ENCODE results near the gene NCOR2.

NCOR2 gene

GRCh38 chr12:124551268-124552144 is 15.9 kb downstream of the NCOR2 start:
- no peak for DNase-seq (ENCODE audit: low read depth, low spot score)
- Histone ChIP-seq H3K36me3 (ENCODE audit: control insufficient read depth, insufficient read depth, low read length) (no peaks in the 10 kb centered on the region), H3K9me3 (ENCODE audit: control insufficient read depth, insufficient read depth, low read length) (no peaks in the 10 kb centered on the region), H3K27me3 (ENCODE audit: control insufficient read depth, insufficient read depth, low read length) (no peaks in the 10 kb centered on the region), H3K4me3 (ENCODE audit: low read length) (no peak overlapping the region), H3K4me1 (ENCODE audit: control insufficient read depth, insufficient read depth, low read length) (peaks cover 6% of the 10 kb centered on the region; the same call in 1 of the 2 replicates), H3K27ac (ENCODE audit: low read length) (no peak overlapping the region)
- no CpG with 5 or more reads among the region's 25 CpGs for WGBS (ENCODE audit: insufficient coverage, insufficient read length)

GRCh38 chr12:124550123-124551089 is 17.0 kb downstream of the NCOR2 start:
- DNase-seq (ENCODE audit: low read depth, low spot score), result no peak
- no peak overlapping the region for H3K4me3 ChIP-seq (ENCODE audit: low read length)
- no peaks in the 10 kb centered on the region for H3K27me3 ChIP-seq (ENCODE audit: control insufficient read depth, insufficient read depth, low read length)
- no peaks in the 10 kb centered on the region for H3K9me3 ChIP-seq (ENCODE audit: control insufficient read depth, insufficient read depth, low read length)
- H3K4me1 ChIP-seq (ENCODE audit: control insufficient read depth, insufficient read depth, low read length), result peaks cover 10% of the 10 kb centered on the region
- H3K27ac ChIP-seq (ENCODE audit: low read length), result no peak overlapping the region
- no peaks in the 10 kb centered on the region for H3K36me3 ChIP-seq (ENCODE audit: control insufficient read depth, insufficient read depth, low read length)
- no CpG with 5 or more reads among the region's 11 CpGs for WGBS (ENCODE audit: insufficient coverage, insufficient read length)

GRCh38 chr12:124549629-124550028 is 17.8 kb downstream of the NCOR2 start:
- peaks cover 9% of the 10 kb centered on the region for H3K4me1 ChIP-seq (ENCODE audit: control insufficient read depth, insufficient read depth, low read length)
- no peak overlapping the region for H3K4me3 ChIP-seq (ENCODE audit: low read length)
- no peak for DNase-seq (ENCODE audit: low read depth, low spot score)
- H3K9me3 ChIP-seq (ENCODE audit: control insufficient read depth, insufficient read depth, low read length), result no peaks in the 10 kb centered on the region
- H3K27me3 ChIP-seq (ENCODE audit: control insufficient read depth, insufficient read depth, low read length), result no peaks in the 10 kb centered on the region
- H3K27ac ChIP-seq (ENCODE audit: low read length), result no peak overlapping the region
- no peaks in the 10 kb centered on the region for H3K36me3 ChIP-seq (ENCODE audit: control insufficient read depth, insufficient read depth, low read length)
- WGBS (ENCODE audit: insufficient coverage, insufficient read length), result no CpG with 5 or more reads among the region's 17 CpGs

GRCh38 chr12:124548854-124549378 is 18.5 kb downstream of the NCOR2 start:
- DNase-seq (ENCODE audit: low read depth, low spot score), result no peak
- no peaks in the 10 kb centered on the region for H3K27me3 ChIP-seq (ENCODE audit: control insufficient read depth, insufficient read depth, low read length)
- H3K36me3 ChIP-seq (ENCODE audit: control insufficient read depth, insufficient read depth, low read length), result no peaks in the 10 kb centered on the region
- no peak overlapping the region for H3K27ac ChIP-seq (ENCODE audit: low read length)
- WGBS (ENCODE audit: insufficient coverage, insufficient read length), result no CpG with 5 or more reads among the region's 24 CpGs
- H3K4me3 ChIP-seq (ENCODE audit: low read length), result no peak overlapping the region
- peaks cover 14% of the 10 kb centered on the region for H3K4me1 ChIP-seq (ENCODE audit: control insufficient read depth, insufficient read depth, low read length)
- H3K9me3 ChIP-seq (ENCODE audit: control insufficient read depth, insufficient read depth, low read length), result no peaks in the 10 kb centered on the region

- no peak for DNase-seq (ENCODE audit: low read depth, low spot score)
- WGBS (ENCODE audit: insufficient coverage, insufficient read length), result no CpG with 5 or more reads among the region's 3 CpGs
- H3K27me3 ChIP-seq (ENCODE audit: control insufficient read depth, insufficient read depth, low read length), result no peaks in the 10 kb centered on the region
- H3K27ac ChIP-seq (ENCODE audit: low read length), result no peak overlapping the region
- H3K36me3 ChIP-seq (ENCODE audit: control insufficient read depth, insufficient read depth, low read length), result no peaks in the 10 kb centered on the region
- no peak overlapping the region for H3K4me3 ChIP-seq (ENCODE audit: low read length)
- H3K4me1 ChIP-seq (ENCODE audit: control insufficient read depth, insufficient read depth, low read length), result peaks cover 18% of the 10 kb centered on the region
- H3K9me3 ChIP-seq (ENCODE audit: control insufficient read depth, insufficient read depth, low read length), result no peaks in the 10 kb centered on the region
Observed at GRCh38 chr12:124547626-124548025, 19.8 kb downstream of the NCOR2 start.

GRCh38 chr12:124545508-124546418 is 21.6 kb downstream of the NCOR2 start:
- WGBS (ENCODE audit: insufficient coverage, insufficient read length), result no CpG with 5 or more reads among the region's 26 CpGs
- Histone ChIP-seq H3K36me3 (ENCODE audit: control insufficient read depth, insufficient read depth, low read length) (no peaks in the 10 kb centered on the region), H3K27me3 (ENCODE audit: control insufficient read depth, insufficient read depth, low read length) (no peaks in the 10 kb centered on the region), H3K4me1 (ENCODE audit: control insufficient read depth, insufficient read depth, low read length) (peaks cover 17% of the 10 kb centered on the region), H3K9me3 (ENCODE audit: control insufficient read depth, insufficient read depth, low read length) (no peaks in the 10 kb centered on the region), H3K4me3 (ENCODE audit: low read length) (no peak overlapping the region), H3K27ac (ENCODE audit: low read length) (no peak overlapping the region)
- no peak for DNase-seq (ENCODE audit: low read depth, low spot score)

- Histone ChIP-seq H3K36me3 (ENCODE audit: control insufficient read depth, insufficient read depth, low read length) (no peaks in the 10 kb centered on the region), H3K4me1 (ENCODE audit: control insufficient read depth, insufficient read depth, low read length) (peaks cover 19% of the 10 kb centered on the region), H3K9me3 (ENCODE audit: control insufficient read depth, insufficient read depth, low read length) (no peaks in the 10 kb centered on the region), H3K27me3 (ENCODE audit: control insufficient read depth, insufficient read depth, low read length) (no peaks in the 10 kb centered on the region), H3K27ac (ENCODE audit: low read length) (no peak overlapping the region), H3K4me3 (ENCODE audit: low read length) (no peak overlapping the region)
- no peak for DNase-seq (ENCODE audit: low read depth, low spot score)
- no CpG with 5 or more reads among the region's 8 CpGs for WGBS (ENCODE audit: insufficient coverage, insufficient read length)
Observed at GRCh38 chr12:124544983-124545382, 22.4 kb downstream of the NCOR2 start.

GRCh38 chr12:124544311-124544970 is 23.0 kb downstream of the NCOR2 start:
- WGBS (ENCODE audit: insufficient coverage, insufficient read length), result no CpG with 5 or more reads among the region's 16 CpGs
- no peaks in the 10 kb centered on the region for H3K9me3 ChIP-seq (ENCODE audit: control insufficient read depth, insufficient read depth, low read length)
- no peaks in the 10 kb centered on the region for H3K27me3 ChIP-seq (ENCODE audit: control insufficient read depth, insufficient read depth, low read length)
- H3K27ac ChIP-seq (ENCODE audit: low read length), result no peak overlapping the region
- H3K4me1 ChIP-seq (ENCODE audit: control insufficient read depth, insufficient read depth, low read length), result peaks cover 24% of the 10 kb centered on the region
- H3K36me3 ChIP-seq (ENCODE audit: control insufficient read depth, insufficient read depth, low read length), result no peaks in the 10 kb centered on the region
- no peak overlapping the region for H3K4me3 ChIP-seq (ENCODE audit: low read length)
- no peak for DNase-seq (ENCODE audit: low read depth, low spot score)

GRCh38 chr12:124543590-124544310 is 23.7 kb downstream of the NCOR2 start:
- no peaks in the 10 kb centered on the region for H3K27me3 ChIP-seq (ENCODE audit: control insufficient read depth, insufficient read depth, low read length)
- peaks cover 30% of the 10 kb centered on the region for H3K4me1 ChIP-seq (ENCODE audit: control insufficient read depth, insufficient read depth, low read length)
- no peaks in the 10 kb centered on the region for H3K36me3 ChIP-seq (ENCODE audit: control insufficient read depth, insufficient read depth, low read length)
- no peaks in the 10 kb centered on the region for H3K9me3 ChIP-seq (ENCODE audit: control insufficient read depth, insufficient read depth, low read length)
- WGBS (ENCODE audit: insufficient coverage, insufficient read length), result no CpG with 5 or more reads among the region's 37 CpGs
- H3K27ac ChIP-seq (ENCODE audit: low read length), result no peak overlapping the region
- DNase-seq (ENCODE audit: low read depth, low spot score), result no peak
- no peak overlapping the region for H3K4me3 ChIP-seq (ENCODE audit: low read length)
